ENCODE data around the gene ATF7IP2. TPM values are rescaled to one million over a fixed set of nuclear protein-coding genes. Genes with fewer than 3 reads are reported as not detected.
A peak's percentile ranks its signal among the peaks of the same experiment; 100 is the strongest.

The ATF7IP2 gene
- total and polyA plus RNA-seq, 9 of the 15 experiments (the other 6 are each of a cell fraction or from before 2014, with no cell fraction given): 131 to 515 (median 196) TPM

- TF ChIP-seq RERE (CRISPR knock-in tag; IDR thresholded peaks at IDR 0.05; ENCODE audit: borderline replicate concordance) (no peak), MCM3 (IDR thresholded peaks at IDR 0.05) (no peak), TEAD4 (IDR thresholded peaks at IDR 0.05; ENCODE audit: low read length) (peak; percentile 99), TEAD4 (CRISPR knock-in tag; IDR thresholded peaks at IDR 0.05; ENCODE audit: borderline replicate concordance) (no peak), ELK3 (CRISPR knock-in tag; IDR thresholded peaks at IDR 0.05) (no peak), HINFP (tag; conservative IDR thresholded peaks at IDR 0.05; ENCODE audit: low read depth) (no peak), HDAC3 (IDR thresholded peaks at IDR 0.05; ENCODE audit: borderline replicate concordance, partially characterized antibody) (peak; percentile 91), ZNF583 (CRISPR knock-in tag; IDR thresholded peaks at IDR 0.05) (peak; percentile 53; the same call in 1 of the 2 replicates), ZNF584 (CRISPR knock-in tag; IDR thresholded peaks at IDR 0.05; ENCODE audit: low read depth) (peak; percentile 87), ZNF395 (CRISPR knock-in tag; IDR thresholded peaks at IDR 0.05) (peak; percentile 87), ZNF699 (CRISPR knock-in tag; IDR thresholded peaks at IDR 0.05; ENCODE audit: insufficient replicate concordance) (no peak), ID3 (CRISPR knock-in tag; IDR thresholded peaks at IDR 0.05) (no peak), ID3 (tag; IDR thresholded peaks at IDR 0.05) (peak; percentile 25; the same call in 1 of the 2 replicates)
These were observed 111.6 kb downstream of the ATF7IP2 start (continued) for GRCh38 chr16:10497132-10498101.
